Hematopoietic multipotent progenitor cell treated with erythropoietin and hydrocortisone succinate and interleukin-3 and kit ligand, for 4 days (in vitro differentiated cells): ENCODE data around the gene TCERG1L.
A peak's percentile ranks its signal among the peaks of the same experiment; 100 is the strongest.
"Not testable (repeated sequence)": the region's sequence is repeated elsewhere in the genome, so short reads cannot be mapped to it uniquely, and the experiment has no call there.

Source experiments
- DNase-seq: peaks from one replicate; pipeline ENCODE4 v3.0.0-alpha.2; 2015

TCERG1L gene, protein sequence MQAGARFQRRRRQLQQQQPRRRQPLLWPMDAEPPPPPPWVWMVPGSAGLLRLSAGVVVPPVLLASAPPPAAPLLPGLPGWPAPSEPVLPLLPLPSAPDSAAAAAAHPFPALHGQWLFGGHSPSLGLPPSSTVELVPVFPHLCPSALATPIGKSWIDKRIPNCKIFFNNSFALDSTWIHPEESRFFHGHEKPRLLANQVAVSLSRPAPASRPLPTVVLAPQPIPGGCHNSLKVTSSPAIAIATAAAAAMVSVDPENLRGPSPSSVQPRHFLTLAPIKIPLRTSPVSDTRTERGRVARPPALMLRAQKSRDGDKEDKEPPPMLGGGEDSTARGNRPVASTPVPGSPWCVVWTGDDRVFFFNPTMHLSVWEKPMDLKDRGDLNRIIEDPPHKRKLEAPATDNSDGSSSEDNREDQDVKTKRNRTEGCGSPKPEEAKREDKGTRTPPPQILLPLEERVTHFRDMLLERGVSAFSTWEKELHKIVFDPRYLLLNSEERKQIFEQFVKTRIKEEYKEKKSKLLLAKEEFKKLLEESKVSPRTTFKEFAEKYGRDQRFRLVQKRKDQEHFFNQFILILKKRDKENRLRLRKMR

DNA sequence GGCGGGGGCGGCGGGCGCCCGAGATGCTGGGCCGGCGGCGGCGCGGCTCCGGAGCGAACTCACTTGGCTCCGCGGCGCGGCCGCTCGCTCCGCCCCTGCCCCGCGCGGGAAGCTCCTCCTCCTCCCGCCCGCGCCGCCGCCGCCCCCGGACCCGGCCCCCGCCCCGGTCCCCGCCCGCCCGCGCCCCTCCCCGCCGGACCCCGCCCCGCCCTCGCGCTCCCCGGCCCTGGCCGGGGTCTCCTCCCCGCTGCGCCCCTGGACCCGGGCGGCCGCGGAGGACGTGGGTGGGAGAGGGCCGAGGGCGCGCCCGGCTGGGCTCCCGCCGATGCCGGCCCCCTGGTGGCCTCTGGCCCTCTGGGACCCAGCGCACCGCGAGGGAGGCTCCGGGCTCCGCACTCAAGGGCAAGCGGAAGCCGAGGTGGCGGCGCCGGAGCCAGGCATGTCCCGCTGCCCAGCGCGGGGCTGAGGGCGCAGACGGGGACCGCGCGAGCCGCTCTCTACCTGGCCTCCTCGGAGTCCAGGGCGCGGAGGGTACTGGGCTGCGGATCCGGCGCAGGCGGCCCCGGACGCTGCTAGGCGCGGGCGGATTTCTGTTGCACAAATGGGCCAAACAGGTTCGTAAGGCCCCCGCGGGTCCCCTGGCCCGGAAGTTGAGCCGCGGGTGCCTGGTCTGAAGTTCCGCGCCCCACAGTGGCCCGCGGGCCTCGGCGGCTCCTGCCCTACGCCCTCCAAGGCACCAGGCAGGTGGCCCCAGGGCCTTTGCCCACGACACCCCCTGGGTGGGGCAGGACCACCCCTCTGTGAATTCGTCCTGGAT lies at the start of gene TCERG1L:
TCERG1L (minus strand) TSS at position 61 of the 817 bp plus-strand sequence. CDS start 86 bp downstream, outside the sequence.
- DNase-seq, result peak; percentile 51

DNA sequence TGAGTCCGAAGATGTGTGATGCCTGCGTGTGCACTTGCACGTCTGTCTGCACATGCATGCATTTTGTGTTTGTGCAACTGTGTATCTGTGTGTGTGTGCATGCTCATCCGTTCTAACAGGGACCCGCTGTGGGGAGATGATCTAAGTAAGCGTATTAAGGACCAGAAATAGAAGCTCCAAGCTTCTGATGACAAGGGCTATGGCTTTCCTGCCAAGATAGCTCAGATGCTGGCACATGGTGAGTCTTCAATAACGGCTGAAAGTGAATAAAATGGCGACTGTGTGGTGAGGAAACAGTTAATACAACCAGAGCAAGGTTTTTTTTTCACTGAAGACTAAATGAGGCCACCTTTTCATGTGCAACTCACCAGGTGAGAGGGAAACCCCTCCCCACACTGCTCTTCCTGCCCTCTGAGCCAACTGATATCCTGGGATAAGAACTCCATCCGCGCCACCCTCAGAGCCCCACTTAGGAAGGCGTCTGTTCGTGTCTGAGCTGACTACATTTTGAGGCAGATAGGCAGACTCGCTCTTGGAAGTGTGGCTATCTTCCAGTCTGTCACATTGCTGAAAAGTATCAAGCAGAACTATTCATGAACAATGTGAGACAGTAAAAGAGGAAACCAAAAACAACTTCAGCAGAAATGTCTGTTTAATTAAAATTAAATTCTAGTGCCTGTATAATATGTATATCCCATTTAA lies 47.4 kb upstream of the TCERG1L start:
- DNase-seq, result no peak

DNA sequence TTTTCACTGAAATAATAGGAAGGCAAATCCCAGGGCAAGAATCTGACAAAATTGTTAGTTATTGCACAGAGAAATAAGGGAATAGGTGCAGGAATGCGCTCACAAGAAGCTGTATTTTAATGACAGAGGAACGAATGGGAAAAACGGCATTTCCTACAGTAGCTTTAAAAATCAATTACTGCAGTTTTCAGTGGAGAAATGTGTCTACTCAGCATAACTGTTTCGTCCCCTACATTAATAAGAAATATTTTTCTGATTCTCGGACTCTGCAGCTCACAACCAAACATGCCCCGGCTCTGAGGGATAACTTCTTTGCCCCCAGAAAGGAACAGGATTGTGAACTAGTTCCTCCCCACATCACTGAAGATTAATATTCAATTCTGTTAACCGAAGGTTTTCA lies 44.9 kb upstream of the TCERG1L start:
- no peak for DNase-seq

DNA sequence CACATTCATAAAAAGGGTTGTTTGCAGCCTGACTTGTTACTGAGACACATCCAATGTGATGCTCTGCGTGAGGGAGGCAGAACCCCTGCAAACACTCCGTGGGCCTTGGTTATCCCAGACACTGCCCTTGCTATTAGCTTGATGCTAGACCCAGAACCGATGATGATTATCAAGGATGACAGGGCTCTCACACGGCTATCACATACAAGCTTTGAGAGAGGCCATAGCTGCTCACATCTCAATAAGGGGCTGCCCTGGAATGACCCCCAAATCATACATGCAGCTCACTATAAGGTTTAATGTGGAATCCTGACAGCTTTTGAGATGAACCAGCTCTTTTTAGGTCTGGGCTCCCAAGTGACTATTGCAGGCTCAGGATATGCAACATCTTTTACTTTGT lies 44.4 kb upstream of the TCERG1L start:
- no peak for DNase-seq

DNA sequence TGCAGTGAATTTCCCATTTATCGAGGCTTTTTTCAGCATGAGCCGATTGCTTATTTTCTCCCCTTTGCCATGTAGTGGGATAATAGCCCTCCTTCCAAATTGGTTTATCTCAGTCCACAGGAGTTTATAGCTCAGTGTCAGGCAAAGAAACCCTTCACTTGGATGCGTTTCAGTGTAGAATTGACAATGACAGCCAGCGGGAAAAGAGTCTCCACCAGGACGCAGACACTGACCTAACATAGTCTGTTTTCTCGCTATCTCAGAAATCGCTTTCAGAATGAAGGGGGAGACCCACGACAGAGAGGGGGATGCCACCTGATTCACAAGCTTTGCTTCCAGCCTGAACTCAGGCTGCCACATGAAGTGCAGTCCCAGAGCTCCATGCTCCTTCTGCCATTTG lies 43.5 kb upstream of the TCERG1L start:
- DNase-seq, result no peak

DNA sequence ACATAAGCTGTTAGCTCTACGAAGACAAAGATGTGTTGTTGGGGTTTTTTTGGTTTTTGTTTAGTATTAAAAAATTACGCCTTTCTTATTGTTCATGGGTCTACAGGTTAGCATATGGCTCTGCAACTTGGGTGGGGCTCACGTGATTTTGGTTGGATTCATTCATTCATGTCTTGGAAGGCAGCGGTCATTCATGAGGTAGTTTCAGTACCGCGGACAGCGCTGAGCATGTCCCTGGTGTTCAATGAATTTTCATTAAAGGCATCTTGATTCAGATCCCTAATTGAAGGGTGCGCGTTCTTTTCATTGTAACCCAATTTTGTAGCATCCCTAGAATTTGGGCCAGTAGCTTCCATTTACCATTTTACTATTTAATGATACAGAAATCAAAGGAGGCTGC lies 42.9 kb upstream of the TCERG1L start:
- peak; percentile 30 for DNase-seq

DNA sequence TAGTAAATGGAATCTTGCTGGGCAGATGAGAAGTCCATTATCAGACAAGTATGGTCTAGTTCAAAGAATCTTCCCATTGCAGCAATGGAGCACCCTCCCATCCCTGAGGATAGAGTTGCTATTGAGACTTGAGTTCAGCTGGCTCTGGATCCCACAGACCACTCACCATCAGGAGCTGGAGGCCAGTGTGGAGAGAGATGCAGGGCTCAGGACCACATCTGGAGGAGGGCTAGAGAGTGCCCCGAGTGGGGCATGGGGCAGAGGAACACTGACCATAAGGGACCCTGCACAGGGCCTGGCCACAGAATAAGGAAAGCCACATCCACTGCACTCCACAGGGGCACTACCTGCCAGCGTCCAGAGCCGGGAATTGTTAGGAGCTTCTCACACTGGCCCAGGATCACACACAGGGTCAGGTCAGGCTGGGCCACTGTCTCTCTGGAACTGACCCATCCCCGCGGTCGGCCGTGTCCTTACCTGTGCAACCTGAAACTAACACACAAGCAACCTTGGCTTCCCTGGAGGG lies 41.3 kb upstream of the TCERG1L start:
- DNase-seq, result no peak

DNA sequence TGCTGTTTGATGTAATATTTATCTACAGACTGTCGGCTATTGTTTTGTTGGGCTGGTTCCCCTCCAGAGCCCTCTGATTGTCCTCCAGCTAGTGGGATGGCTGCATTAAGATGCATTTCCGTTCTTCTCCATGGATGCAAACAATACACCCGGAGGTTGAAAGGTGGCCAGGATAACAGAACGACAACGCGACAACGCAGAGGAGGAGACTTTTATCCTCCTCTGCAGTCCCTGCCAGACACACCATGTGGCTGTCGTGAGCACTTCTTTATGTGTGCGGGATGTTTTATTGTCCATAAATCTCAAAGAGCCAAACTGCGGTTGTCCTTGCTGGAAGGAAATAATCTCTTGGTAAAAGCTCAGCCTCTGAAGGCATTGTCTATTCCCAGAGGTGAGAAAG lies 39.1 kb upstream of the TCERG1L start:
- DNase-seq, result no peak

DNA sequence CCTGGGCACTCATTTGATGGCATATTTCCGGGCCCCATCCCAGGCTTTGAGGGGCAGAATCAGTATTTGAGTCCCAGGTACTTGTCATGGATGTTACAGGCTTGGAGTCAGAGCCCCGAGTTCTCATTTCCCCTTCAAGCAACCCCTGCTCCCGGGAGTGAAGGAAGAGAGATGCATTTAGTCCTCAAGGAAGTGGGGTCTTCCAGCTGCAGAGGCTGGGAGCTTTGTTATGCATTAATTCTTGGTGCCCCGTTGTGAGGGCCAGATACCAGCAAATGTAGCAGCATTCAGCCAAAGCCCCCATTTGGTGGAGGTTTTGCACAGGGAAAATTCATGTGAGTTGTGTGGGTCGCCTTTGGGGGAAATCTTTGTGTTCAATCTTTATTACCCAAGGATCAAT lies 38.7 kb upstream of the TCERG1L start:
- no peak for DNase-seq

DNA sequence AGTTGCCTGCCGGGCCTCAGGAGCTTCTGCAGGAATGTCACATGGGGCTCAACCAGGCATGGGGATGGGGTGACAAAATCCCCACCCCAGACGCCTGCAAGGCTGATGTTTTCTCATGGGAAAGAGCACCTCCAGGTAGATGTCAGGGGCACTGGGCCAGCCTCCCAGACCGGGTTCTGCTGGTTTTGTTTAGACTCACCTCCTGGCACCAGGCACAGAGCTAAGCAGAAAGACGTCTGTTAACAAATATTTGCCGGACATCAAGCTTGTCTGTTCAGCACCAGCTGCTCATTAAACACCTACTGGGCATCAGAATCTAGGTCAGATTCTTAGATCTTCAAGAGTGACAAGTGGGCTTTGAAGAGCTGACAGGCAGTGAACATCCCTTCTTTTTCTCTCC lies 34.9 kb upstream of the TCERG1L start:
- no peak for DNase-seq

DNA sequence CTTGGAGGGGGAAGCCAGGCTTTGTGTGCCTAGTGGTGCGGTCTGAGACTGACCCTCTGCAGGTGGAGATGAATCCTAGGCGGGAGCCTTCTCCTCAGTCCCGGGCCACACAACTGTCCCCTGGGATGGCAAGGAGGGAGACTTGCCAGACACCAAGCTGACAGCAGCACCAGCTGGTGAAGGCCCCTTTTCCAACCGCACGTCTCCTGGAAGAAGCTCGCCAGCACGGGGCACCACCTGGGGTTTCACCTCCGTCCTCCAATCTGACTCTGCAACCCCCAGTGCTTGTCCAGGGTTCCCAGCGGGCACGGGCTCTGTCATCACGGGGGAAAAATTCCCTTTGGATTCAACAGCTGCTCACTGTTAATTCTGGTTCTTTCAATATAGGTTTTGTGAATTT lies 34.2 kb upstream of the TCERG1L start:
- DNase-seq, result no peak

DNA sequence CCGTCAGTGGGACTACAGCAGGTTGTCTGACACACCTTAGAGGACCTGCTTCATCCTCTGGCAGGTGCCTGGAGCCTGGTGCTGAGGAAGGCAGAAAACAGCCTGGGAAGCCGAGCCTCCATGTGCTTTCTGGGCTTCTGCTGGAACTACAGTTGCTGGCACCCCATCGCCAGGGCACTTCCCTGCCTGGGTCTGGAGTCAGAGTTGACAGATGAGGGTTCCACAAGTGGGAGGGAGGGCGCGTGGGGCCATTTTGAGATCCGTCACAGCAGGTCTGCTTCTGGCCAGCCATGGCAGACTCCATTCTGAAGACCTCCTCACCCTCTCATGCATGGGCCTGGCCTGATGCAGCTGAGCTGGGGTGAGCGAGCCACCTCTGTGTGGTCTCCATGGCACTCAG lies 33.2 kb upstream of the TCERG1L start:
- DNase-seq, result no peak

DNA sequence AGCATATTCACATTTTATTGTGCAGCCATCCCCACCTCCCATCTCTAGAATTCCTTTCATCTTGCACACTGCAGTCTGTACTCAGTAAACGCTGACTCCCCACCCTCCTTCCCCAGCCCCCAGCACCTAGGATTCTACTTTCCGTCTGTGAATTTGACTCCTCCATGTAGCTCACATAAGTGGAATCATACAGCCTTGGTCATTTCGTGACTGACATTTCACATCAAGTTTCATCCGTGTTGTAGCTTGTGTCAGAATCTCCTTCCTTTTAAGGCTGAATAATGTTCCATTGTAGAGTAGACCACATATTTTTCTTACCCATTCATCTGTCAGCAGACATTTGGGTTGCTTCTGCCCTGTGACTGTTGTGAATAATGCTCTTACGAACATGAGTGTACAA lies 26.2 kb upstream of the TCERG1L start:
- no peak for DNase-seq

DNA sequence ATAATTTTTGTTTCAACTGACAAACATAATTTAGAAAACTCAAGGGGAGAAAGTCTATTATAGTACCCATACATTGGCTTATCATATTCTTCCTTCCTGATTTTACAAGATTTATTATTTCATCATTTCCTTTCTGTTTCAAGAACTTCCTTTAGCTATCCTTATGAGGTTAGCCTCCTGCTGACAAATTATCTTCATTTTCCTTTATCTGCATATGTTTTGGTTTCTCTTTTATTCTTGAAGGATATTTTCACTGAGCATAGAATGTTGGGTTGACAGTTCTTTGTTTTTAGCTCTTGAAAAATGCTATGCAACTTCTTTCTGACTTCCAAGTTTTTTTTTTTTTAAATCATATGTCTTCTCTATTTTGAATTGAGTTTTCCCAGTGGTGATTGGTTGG lies 21.3 kb upstream of the TCERG1L start:
- DNase-seq, result no peak

DNA sequence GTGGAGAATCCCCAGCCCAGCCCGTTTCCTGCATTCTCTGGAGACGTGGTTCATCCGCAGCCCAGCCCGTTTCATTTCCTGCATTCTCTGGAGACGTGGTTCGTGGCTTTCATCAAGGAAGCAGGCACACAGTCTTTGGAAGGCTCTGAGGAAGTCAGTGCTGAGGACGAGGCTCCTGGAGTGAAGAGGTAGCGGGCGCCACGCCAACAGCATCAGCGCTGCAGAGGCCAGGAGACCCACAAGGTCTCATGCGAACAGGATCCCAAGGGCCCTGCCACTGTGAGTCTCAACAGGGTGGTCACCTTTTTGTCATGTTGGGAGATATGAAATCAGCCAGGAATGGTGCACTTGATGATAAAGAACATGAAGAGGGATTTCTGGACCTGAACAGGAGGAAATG lies 12.4 kb upstream of the TCERG1L start:
- no peak for DNase-seq

DNA sequence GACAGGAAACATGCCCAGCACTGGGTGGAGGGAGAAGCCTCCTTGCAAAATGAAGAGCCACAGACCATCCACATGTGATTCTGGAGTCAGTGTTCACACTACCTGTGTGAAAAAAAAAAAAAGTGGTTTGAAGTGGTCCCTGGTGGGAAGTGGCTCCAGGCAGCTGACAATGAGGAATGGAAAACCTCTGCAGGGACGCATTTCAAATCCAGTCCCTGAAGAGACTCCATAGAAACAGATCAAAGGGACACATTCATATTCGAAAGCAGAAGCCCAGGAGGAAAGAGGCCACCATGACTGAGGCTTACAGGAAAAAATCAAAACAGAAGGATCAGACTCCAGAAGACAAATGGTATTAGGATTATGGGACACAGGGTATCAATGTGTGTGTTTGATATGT lies 11.5 kb upstream of the TCERG1L start:
- DNase-seq, result no peak

DNA sequence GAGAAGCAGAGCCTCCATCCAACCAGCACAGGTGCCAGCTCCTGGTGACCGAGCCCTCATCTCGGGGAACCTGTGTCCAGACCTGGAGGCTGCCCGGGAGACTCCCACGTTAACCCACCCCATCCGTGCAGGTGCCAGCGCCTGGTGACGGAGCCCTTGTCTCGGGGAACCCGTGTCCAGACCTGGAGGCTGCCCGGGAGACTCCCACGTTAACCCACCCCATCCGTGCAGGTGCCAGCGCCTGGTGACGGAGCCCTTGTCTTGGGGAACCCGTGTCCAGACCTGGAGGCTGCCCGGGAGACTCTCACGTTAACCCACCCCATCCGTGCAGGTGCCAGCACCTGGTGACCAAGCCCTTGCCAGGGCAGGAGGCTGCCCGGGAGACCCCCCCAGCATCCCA lies 11.1 kb upstream of the TCERG1L start:
- not testable (repeated sequence) for DNase-seq

DNA sequence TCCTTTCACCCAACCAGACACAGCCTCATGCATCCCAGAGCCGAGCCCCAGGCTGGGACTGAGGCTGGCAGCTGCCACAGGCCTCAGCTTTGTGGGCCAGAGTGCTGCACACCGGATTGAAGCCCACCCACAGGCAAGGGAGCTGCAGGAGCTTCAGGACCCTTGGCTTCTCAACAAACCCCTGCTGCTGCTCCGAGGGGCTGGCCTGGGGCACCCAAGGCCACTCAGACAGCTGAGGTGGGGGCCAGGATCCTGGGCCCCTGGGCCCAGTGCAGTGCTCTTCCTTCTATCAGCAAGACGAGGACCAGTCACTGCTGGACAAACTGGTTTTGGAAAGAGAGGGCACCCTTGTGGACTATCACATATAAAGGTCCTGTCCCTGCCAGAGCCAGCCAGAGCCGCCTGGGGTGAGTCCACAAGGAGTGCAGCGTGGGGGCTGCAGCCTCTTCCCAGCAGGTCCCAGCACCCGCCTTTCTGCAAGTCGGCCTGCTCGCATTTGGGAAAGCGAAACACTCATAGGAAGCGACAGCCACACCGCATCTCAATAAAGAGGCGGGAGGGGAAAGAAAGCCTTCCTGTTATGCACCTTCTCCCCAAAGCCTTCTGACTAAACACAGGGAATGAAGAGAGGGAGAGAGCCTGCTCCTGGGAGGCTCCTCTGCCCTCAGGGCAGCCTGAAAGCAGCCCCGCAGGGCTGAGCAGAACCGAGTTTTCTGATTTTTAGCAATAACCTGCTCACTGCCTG lies 9.5 kb upstream of the TCERG1L start:
- DNase-seq, result no peak

DNA sequence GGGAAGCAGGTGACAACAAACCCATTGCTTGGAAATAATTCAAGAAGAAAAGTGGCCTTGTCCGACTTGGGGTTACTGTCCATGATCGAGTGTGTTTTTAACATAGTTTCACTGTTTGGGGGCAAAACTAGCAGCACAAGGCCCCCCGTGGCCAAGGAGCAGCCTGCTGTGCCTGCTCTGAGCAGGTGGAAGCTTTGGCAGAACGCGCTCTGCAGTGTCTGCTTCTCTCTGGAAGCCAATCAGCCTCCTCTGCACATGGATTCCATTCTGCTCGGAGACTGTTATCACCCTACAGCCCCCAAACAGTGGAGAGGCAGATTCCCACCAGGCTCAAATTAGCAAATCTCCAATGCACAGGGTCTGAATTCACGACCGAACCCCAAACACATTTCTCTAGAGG lies 7.3 kb upstream of the TCERG1L start:
- DNase-seq, result no peak

DNA sequence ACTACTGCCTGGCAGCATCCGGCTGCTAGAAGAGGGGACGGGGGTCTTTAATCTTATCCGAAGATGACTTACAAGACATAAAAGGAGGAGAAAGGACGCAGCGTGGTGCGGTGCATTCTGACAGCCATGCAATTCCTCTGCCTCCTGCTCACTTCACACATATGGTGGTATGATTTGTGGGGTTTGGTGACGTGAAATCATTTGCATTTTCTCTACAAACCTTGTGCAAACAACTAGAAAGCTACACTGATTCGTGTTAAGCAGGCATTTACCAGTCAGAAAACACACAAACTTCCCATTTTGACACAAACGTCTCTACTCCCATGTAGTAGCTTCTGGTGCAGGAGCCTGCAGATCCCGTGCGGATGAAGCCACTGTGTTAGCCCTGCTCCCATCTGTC lies 6.8 kb upstream of the TCERG1L start:
- DNase-seq, result no peak

DNA sequence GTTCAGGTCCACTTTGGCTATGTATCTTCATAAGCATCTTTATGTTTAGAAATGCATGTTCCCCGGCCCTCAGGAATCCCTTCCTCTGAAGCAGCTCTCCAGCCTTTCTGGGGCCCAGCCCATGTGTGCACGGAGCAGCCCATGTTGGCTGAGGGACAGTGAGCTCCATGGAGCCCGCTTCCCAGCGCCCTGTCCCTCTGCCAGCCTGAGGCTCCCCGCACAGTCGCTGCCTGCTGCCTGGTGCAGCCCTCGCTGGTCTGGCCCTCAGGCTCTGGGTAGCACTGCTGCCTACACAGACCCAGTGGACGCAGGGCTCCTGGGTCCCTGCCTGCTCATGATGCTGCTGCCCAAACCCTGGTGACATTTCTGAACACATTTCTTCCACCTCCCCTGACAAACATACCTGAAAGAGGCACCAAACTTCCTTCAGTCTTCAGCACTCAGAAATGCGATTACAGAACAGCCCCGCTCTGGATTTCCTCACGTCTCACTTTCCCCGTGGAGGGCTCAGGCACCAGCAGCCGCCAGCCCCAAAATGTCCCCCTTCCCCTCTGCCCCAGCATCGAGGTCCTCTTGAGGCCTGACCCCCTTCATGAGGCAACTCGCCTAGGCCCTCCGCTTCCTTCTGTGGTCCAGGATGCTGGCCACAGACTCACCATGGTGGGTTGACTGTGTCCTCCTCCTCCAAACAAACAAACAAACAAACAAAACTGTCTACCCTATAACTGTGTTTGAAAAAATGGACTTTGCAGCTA lies 5.0 kb upstream of the TCERG1L start:
- DNase-seq, result no peak

DNA sequence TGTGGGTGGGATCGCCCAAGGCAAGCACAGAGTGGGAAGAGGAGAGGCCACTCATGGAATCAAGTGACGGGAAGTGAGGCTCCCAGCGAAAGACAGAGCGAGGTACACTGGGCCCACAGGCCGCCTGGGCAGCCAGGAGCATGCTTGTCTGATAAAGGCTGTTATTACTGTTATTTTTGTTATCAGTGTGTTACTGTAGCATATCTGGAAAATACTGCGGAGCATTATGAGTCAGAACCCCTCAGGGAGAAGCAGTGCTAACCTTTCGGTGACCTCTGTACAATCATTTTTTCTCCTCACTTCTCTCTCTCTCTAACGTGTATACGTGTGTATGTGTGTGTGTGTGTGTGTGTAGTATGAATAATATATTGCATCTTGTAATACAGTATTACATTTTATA lies 3.8 kb upstream of the TCERG1L start:
- DNase-seq, result no peak
